HG03521 (cell line): ENCODE measurements around the gene TTC27.
"Not testable (repeated sequence)": the region's sequence is repeated elsewhere in the genome, so short reads cannot be mapped to it uniquely, and the experiment has no call there.

ENCODE experiments used
- ATAC-seq: cut with Tn5 transposase; IDR thresholded peaks from one replicate; pipeline ENCODE4 v1.9.1; 2021; ENCODE audit warnings: mild to moderate bottlenecking, moderate library complexity; ENCODE audit not compliant: unreplicated experiment

The TTC27 gene

DNA sequence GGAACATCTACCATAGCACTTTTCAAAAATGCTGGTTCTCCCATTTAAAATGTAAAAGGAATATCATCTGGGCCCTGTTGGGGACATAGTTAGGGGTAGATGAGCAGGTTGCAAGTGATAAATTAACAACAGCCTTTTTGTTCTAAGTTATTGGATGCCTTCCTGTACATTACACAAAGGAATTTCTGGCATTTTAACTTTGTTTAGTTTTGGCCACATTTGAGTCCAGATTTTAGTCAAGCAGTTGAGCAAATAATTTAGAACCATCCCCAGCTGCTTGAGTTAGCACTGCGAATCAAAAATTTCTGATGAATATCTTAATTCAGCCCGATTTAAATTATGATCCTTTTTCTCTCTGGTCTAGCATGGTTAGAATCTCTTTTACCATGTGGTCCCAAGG, 124.4 kb downstream of the TTC27 start:
- ATAC-seq, result no peak

DNA sequence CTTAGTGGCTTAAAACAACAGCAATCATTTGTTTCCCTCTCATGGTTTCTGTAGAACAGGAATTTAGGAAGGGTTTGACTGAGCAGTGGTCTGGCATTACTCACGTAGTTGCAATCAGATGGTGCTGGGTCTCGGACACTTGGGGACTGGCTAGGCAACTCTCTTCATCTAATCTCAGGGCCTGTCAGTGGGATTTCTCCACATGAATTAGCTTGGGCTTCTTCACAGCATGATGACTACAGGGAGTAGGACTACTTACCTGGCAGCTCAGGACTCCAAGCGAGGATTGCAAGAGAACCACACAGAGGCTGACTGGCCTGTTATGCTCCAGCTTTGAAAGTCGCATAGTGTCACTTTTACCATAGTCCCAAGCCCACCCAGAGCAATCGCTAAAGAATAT, 125.1 kb downstream of the TTC27 start:
- ATAC-seq, result no peak

DNA sequence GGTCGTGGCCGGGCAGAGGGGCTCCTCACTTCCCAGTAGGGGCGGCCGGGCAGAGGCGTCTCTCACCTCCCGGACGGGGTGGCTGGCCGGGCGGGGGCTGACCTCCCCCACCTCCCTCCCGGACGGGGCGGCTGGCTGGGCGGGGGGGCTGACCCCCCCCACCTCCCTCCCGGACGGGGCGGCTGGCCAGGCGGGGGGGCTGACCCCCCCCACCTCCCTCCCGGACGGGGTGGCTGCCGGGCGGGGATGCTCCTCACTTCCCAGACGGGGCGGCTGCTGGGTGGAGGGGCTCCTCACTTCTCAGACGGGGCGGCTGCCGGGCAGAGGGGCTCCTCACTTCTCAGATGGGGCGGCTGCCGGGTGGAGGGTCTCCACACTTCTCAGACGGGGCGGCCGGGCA, 126.8 kb downstream of the TTC27 start:
- ATAC-seq, result not testable (repeated sequence)

DNA sequence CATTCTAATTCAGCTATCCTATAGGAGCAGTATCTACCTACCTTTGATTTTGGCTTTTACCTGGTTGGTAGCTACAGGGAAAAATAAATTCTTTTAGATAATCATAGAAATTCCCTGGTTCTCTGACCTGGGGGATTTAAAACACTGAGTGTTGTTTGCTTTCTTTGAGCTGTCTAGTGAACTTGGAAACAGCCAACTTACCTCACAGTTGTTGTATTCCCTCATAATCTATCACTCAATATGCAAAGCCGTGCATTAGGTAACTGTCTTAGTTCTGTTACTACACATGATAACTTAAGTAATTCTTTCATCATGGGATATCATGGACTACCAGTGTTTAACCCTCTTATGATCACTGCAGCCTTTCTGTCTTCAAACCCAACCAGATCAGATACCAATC, 127.8 kb downstream of the TTC27 start:
- no peak for ATAC-seq

DNA sequence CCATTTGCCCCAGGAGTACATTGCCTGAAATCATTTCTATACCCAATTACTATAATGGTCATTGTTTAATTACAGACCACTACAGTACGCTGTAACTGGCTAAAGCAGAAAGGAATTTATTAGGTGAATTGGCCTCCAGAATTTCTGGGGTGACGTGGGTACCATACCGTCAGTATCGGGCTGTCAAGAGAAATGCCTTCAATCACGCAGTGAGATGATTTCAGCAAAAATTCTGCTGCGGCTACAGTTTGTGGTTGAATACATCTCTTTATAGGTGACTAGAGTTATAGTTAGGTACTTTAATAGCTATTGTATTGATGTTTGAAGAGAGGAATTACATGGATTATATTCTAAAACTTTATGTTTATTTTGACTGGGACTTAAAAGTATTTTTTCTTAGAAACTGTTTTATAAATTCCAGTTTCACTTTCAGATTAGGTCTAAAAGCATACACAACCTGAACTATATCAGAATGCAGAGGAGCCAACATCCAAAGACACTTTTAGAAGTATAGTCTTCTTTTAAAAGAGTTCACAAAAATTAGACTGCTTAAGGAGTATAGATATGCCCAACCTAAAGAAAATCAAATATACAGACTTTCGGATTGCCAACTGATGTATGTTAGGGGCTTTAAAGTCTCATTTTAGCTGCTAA, 128.4 kb downstream of the TTC27 start:
- ATAC-seq, result no peak

DNA sequence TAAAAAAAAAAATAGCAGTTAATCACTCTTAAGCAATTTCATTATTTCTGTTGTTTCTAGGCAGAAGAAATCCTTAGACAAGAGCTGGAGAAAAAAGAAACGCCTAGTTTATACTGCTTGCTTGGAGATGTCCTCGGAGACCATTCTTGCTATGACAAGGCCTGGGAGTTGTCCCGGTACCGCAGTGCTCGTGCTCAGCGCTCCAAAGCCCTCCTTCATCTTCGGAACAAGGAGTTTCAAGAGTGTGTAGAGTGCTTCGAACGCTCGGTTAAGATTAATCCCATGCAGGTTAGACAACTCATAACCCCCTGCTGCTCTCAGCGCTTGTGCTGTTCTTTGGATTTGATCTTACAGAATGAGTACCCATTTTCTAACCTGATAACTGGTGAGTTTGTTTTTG, 130.4 kb downstream of the TTC27 start:
- ATAC-seq, result no peak

DNA sequence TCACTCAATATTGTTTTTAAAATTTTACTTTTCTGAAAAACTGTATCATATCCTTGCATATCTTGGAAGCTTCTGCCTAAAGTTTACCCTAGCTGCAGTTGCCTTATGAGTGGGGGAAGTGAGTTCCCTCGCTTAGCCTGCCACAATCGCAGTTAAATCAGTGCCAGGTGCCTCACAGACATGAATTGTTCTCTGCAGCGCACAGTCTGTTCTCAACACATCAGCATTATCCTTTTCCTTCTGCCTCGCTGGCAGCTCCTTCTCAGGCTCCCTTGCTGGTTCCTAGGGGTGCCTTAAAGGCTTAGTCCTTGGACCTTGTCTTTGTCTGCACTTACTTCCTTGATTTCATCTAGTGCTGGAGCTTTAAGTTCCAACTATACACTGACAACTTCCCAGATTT, 132.8 kb downstream of the TTC27 start:
- ATAC-seq, result no peak

DNA sequence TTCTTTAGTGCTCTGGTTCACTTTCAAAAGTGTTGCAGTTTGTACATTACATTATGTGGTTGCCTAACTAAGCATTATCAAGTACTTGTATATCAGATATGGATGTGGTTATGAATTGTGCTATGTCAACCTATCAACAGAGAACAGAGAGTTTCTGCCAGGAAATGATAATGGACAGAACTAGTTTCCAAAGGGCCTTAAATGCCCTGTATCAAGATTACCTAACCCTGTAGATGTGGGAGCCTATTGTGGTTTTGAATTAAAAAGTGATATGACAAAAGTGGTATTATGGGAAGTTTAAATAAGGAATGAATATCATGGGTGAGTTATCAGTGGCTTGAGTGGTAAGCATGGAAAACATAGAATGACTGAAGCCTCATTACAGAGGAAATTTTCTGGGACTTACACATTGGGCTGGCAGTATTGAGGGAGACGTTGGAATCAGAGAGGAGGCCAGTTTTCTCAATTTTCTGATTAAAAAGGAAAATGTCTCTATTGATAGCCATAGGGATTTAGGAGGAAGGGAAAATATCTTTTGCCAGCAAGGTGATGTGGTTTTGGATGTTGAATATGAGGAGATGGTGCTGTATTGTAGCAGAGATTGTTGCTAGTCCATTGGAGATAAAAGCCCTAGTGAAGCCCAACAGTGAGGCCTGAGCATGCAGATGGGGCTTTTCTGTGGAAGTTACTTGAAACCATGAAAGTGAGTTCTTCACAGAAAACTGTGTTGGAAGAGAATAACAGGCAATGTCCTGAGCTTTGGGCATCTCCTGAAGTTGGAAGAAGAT, 140.7 kb downstream of the TTC27 start:
- ATAC-seq, result no peak

DNA sequence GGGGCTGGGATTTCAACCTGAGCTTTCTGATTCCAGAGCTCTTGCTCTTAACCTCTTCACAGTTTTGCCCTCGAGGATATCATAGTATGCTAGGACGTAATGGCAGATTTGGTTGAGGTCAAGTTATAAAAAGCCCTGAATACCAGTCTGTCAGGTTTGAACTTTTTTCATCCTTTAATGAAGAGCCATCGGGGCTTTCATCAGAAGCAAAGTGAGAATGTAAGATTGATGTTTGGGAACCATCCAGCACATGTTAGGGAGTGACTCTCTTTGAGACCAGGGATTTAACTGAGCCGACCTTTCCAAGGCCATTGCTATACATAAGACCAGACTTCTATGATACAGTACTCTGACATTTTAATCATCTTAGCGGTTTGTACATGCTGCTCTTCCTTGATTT, 142.5 kb downstream of the TTC27 start:
- ATAC-seq, result no peak

DNA sequence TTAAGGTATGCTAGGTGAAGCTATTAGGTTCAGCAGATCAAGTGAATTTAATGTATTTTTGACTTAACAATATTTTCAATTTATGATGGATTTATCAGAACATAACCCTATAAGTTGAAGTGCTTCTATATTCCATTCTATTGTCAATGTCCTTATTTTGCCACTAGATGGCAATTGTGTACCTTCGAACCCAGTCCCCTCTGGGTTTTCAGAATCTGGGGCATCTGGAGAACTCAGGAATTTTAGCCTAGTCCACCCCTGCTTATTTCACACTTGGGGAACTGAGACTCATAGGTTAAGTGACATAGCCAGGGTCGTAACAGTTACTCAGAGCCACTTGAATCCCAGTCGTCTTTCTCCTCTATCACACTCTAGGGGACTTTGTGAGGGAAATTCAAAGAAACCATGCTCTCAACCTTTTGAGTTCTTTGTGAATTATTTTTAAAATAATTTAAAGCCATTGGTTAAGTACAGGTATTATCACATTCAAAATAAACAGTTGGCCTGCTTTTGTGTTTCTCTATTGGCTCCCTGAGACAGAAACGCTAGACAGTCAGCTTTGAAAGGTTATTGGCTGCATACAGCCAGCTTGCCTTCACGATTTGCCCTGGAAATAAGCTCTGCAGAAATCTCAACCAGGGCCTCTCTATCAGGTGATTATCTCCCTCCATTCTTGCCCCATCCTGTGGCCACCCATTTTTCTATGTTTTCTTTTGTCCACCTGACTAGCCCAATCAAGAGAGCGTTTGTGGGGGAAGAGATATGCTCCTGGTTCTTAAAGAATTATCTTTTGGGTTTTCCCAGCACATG, 145.0 kb downstream of the TTC27 start:
- no peak for ATAC-seq

DNA sequence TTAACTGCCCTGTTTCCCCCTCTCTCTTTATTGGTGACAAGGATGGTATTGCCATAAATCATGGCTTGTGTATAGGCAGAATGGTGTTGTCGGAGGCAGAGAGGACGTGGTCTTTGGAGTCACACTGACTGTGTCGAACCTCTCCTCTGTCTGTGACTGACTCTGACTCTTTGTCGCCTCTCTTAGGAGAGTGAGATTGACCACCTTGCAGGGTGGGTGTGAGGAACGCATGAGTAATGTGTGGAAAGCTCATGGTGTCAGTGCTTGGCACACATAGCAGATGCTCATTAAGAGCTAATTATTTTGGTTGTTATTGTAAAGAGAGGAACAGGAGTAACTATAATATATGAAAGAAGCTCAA, 145.6 kb downstream of the TTC27 start:
- ATAC-seq, result no peak

DNA sequence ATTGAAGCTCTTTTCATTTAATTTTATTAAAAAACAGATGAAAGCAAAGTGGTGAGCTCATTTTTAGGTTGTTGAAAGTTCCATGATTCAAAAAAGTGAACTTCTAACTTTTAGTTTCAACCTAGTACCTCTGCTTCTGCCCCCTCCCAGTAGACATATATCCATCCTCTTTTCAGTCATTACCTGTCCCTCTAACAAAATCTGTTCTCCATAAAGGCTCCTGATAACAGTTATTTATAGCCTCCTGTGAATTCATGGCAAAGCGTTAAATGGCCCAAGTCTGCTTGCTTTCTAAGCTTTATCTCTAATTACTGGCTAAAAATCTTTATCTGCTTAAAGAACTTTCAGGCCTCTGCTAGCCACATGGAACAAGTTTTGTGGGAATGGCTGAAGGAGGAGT, 148.1 kb downstream of the TTC27 start:
- ATAC-seq, result no peak

DNA sequence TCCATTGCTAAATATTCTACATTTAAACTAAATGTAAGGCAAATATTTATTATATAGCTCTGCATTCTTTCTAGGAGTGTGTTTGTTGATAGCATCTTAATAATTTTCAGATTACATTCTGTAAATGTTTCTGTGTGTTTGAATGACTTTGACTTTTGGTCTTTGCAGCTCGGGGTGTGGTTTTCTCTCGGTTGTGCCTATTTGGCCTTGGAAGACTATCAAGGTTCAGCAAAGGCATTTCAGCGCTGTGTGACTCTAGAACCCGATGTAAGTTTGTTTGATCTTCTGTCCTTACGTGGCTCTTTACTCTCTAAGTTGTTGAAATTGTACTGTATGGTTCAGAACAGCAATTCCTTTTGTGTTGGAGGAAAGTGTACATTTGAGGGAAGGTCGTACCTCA, 149.9 kb downstream of the TTC27 start:
- no peak for ATAC-seq

DNA sequence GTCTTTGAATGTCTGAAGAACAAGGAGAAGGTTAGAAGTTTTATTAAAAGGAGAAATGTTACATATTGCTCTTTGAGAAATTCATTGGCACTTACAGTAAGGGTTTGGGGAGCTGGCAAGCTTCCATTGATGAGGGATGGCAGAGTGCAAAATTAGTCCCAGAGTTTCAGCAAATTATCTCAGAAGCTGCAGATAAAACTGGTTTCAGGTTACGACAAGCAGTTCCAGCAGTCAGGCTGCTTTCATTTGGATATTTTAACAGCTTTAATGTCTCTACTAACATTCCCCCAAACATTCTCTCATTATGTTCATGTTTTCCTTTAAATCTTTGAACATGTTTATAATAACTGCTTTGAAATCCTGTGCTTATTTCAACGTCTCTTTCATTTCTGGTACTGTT, 153.1 kb downstream of the TTC27 start:
- no peak for ATAC-seq

DNA sequence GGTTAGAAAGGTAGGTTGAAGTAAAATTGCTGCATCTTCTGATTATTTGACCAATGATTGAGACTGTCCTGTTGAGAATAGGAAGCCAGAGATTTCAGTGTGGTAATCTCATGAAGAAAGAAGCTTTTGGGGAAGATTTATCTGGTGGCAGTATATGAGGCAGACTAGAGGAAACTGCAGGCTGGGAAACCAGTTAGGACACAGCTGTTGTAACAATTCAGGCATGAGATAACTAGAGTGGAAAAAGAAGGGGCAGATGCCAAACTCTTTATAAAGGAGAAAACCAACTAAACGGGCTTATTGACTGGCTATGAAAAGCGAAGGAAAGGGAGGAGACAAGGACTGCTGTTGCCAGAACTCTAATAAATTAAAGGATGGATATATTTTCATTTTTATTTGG, 155.6 kb downstream of the TTC27 start:
- no peak for ATAC-seq

DNA sequence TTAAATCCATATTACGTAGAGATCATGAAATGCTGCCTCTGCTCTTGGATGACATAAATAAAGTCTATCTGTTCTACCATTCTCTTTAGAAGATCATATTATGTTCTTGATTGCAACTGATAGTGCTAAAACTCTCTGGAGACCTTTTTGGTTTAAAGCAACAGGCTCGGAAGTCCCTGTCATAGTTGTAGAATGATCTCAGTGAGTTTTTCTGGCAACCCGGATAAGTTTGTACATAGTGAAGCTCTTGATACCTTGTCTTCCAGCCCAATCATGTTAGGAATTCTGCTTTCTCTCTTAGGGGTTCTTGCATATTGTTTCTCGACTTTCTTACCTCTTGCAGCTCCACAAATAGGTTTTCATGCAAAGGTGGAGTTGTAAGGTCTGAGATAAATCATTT, 156.1 kb downstream of the TTC27 start:
- ATAC-seq, result no peak

DNA sequence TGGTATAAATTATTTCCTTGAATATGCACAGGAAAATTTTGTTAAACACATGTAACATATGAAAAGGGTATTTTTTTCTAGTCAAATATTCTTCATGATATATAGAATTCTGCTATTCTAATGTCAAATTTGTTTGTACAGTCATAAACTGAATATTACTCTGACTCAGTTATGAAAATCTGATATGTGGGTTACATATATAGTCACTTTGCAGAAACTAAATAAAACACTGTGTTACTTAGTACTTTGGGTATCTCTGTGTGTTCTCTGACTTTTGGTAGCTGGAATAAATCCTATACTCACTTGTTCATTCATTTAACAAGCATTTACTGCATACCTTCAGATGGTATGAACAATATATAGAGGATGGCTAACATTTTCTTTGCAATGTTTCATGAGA, 159.4 kb downstream of the TTC27 start:
- ATAC-seq, result no peak

DNA sequence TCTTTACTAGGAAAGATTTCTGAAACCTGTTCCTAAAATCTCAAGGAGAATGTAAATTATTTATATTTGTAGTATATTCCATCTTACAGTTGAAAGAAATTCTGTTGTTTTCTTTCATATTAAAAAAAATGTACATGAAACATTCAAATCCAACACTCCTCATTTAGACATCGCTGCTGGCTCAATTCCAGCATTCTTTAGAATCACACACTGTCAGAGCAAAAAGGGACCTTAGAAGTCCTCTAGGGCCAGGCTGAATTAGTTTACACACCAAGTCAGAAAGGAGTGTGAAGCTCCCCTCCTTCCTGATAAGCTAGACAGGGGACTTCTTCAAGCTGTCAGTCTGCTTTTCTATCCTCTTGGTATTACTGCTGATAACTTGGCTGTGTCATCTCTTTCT, 160.3 kb downstream of the TTC27 start:
- no peak for ATAC-seq

DNA sequence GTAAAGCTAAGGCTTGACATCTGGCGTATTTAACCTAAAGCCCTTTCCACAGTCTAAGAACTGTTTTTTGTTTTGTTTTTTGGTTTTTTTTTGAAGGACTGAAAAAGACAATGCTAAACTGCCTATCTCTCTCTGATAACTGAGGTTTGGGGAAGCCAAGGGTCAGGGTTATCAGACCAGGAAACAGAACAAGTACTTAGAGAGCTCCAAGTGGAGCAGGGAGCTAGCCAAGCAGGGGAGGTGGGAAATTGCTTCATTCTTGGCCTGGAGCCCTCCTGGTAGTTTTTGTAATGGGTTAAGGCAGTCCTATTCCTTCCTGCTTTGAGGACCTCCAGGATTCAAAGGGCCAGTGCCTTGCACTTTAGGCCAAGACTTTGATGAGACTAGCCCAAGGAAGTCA, 164.6 kb downstream of the TTC27 start:
- no peak for ATAC-seq

DNA sequence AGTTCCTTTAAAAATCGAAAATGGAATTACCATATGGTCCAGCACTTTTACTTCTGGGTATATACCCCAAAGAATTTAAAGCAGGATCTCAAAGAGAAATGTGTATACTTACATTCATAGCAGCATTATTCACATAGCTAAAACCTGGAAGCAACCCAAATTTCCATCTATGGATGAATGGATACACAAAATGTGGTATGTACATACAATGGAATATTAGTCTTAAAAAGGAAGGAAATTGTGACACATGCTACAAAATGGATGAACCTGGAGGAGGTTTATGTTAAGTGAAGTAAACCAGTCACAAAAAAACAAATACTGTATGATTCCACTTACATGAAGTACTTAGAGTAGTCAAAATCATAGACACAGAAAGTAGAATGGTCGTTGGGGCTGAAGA, 171.0 kb downstream of the TTC27 start:
- ATAC-seq, result no peak

DNA sequence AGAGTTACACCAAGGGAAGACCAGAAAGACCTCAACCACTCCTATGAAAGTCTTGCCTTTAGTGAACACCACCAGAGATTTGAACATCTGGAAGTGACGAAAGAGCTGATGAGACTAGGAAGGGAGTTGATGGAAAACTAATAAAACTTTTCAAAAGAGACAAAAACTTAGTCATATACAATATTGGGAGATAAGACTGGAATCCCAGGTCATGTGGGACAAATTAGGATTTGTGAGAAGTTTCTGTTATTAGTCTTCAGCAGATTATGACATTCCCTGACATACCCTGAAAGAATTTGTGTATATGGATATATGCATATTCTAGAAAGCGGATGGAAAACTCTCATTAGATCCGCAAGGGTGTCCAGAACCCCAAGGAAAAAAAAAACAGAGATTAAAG, 173.9 kb downstream of the TTC27 start:
- no peak for ATAC-seq

DNA sequence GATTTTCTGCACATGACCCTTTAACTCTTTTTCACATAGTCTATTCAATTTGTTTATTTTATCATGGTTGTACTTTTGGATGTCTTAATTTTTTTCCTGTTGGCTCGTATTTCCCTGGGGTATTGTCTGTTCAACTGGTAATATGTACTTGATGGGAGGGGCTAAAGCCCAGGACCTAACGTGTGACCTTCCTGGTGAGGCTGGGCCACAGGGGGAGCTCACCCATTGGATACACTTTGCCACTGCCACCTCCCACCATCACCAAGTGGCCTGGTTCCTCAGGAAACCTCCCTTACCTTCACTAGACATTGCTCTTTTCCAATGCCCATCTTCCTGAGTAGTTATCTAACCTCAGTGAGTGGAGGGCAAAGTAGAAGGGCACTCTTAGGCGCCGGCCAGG, 175.0 kb downstream of the TTC27 start:
- ATAC-seq, result no peak
